GM19328 (cell line): ENCODE measurements around the gene PRKCD.

Experiments
- ATAC-seq: cut with Tn5 transposase; IDR thresholded peaks from one replicate; pipeline ENCODE4 v1.9.1; 2021; ENCODE audit warnings: mild to moderate bottlenecking, moderate library complexity; ENCODE audit not compliant: unreplicated experiment

Gene PRKCD

DNA sequence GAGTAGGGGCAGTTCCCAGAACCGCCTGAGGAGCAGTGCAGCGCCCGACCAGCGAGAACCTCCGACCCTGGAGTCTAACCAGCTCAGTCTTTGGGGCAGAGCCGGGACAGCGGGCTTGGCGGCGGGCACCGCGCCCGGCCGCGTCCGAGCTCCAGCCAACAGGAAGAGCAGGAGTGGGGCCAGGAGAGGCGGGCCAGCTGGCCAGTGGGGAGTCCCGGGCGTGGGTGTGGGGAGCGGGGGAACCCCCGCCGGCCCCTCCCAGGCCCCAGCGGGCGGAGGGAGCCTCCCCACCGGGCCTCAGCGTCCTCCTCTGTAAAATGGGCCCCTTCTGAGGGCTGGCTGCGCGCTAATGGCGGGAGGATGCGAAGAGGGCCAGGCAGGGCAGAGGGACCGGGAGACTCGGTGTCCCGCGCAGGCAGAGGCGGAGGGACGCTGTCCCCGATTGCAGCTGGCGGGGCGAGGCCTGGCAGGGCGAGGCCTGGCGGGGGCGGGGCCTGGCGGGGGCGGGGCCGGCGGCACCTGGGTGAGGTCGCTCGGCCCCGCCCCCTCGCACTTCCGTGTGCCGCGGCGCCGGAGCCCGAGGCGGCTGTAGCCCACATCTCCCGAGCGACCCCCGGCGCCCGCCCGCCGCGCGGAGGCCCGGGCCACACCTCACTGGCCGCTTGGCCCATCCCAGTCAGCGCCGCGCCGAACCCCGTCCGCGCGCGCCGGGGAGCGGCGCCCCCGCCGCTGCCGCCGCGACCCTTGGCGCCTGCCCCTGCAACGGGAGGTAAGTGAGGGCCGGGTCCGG, at the start of gene PRKCD:
PRKCD (plus strand) TSS at position 550 of the 790 bp plus-strand sequence. CDS start 17,214 bp downstream, outside the sequence.
- peak; percentile 45 for ATAC-seq

GRCh38 chr3:53111822-53112221, 49.2 kb upstream of the PRKCD start:
- no peak for ATAC-seq

DNA sequence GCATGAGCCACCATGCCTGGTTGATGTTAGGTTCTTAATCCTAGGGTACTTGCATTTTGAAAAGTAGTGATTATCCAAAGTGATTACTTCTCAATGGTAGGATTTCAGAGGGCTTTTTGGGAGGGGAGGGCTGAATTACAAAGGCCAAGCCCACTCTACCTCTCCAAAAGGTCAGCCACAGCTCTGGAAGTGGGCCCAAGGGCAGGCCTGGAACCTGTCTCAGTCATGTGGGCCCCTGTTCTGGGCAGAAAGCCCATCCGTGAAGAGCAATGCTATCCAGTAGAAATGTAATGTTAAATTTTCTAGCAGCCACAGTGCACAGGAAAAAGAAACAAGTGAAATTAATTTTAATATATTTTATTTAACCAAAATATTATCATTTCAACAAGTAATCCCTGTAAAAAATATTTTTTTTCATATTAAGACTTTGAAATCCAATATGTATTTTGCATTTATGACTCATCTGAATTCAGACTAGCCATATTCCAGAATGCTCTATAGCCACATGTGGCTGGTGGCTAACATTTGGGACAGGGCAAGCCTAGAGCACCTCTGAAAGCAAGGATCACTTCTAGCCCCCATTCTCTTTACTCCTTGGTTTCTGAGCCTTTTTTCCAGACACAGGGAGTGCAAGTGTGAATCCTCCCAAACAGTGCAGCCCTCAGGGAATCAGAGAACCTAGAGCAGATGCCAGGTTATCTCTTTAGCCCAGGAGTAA, 47.6 kb upstream of the PRKCD start:
- ATAC-seq, result no peak

DNA sequence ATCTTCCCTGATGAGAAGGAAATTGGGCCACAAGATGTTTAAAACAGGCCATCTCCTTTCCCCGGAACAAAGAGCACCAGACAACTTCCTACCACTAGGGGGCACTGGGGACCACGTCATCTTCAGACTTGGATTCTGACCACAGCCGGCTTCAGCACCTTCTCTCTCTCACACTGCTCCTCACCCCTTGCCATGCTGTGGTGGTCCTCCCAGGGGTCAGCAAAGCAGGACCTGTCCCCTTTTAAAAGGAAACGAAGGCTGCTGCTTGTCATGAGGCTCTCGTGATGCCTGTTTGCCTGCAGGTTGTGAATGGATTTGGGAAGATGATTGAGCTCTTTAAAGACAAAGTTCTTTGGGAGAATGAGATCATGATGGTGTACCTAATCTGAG, 47.0 kb upstream of the PRKCD start:
- no peak for ATAC-seq

GRCh38 chr3:53114412-53115074, 46.5 kb upstream of the PRKCD start:
- ATAC-seq, result no peak

GRCh38 chr3:53116956-53117355, 44.1 kb upstream of the PRKCD start:
- no peak for ATAC-seq

GRCh38 chr3:53120336-53120735, 40.7 kb upstream of the PRKCD start:
- ATAC-seq, result no peak

DNA sequence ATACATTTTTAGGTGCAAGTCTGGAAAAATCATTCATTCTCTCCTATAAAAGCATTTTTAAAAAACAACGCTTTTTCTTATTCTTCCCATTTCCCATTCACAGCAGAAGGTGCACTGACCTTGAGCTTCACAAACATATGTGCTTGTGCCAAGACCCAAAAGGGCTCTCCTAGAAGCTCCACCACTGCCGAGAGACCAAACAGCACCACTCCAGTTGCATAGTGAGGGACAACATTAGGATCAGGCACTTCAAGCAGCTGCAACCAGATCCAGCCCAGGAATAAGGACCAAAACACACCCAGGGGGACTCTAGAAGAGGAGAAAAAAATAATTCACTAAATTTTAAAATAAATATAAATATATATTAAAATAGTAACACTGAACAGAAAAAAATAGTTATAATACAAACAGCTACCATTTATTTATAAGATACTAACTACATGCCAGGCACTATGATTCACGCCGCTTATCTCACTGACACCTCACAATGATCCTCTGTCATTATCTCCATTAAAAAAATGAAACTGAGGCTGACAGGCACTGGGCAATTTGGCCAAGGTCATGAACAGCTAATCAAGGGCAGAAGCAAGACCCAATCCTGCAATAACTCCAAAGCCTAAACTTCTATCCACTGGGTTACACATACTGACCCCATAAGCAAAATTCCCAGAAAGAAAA, 38.6 kb upstream of the PRKCD start:
- no peak for ATAC-seq

GRCh38 chr3:53122933-53123305, 38.1 kb upstream of the PRKCD start:
- ATAC-seq, result no peak

GRCh38 chr3:53123510-53123909, 37.5 kb upstream of the PRKCD start:
- no peak for ATAC-seq

DNA sequence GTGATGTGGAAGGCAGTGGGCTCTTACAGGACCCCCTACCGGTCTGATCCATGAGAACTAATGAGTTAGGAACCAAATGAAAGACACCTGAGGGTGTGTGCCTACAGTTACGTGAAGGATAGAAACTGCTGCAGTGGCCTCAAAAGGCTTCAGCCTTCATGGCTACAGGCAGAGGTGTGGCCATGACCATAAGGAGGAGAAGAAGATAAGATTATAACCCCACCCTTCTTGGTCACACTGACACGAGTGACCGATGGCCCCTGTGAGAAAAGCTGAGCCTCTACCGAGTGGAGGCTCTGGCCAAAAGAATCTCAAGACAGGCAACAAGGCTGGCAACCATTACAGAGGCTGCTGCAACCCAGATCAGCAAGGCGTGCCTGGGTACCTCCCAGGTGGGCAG, 37.1 kb upstream of the PRKCD start:
- no peak for ATAC-seq

GRCh38 chr3:53126601-53127000, 34.4 kb upstream of the PRKCD start:
- no peak for ATAC-seq

- no peak for ATAC-seq
Observed at GRCh38 chr3:53129344-53129743, 31.7 kb upstream of the PRKCD start.

GRCh38 chr3:53130179-53131061, 30.6 kb upstream of the PRKCD start, which contains the start of gene RFT1:
RFT1 (minus strand) TSS chr3:53130435; CDS start chr3:53130400, 35 bp downstream.
- peak; percentile 65 for ATAC-seq

DNA sequence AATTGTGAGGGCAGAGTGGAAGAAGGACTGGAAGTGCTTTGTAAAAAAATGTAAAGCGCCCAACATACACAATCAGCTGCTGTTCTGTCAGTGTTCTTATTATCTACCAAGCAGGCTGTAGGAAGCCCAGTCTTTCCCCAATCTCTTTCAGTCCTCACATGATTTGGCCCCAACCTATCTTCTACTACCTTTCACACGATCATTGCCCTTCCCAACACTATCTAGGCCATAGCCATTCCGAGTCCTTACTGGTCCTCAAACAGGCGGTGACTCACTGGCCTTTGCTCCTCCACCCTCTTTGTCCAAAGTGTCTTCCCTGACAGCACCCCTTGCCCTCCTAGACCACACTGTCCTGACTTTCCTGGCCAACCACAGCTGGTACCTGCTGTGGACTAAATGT, 29.9 kb upstream of the PRKCD start:
- ATAC-seq, result no peak

GRCh38 chr3:53132347-53132746, 28.7 kb upstream of the PRKCD start:
- no peak for ATAC-seq

DNA sequence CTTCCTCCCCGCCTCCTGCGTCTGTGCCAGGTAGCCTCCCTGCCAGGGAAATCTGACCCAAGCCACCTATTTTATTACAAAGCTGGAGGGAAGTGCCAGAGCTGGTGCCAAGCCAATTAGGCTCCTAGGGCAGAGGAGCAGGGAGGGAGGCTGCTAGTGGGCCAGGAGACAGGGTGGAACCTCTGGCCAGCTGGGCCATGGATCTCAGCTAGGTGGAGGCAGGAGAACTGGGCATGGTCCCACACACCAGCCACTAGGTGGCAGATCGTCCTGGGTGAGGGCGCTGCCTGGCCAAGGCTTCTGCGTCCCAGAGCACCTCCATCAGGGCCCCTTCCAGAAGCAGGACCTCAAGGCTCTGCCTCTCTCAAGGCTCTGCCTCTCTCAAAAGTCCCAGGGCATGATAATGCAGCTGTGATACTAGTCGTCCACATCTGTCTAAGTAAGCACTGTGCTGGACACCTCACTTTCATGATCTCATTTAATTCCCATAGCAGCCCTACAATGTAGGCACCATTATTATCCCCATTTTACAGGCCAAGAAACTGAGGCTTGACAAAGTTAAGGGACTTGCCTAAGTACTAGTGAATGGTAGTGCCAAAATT, 26.3 kb upstream of the PRKCD start:
- ATAC-seq, result no peak

GRCh38 chr3:53137221-53137620, 23.8 kb upstream of the PRKCD start:
- no peak for ATAC-seq

DNA sequence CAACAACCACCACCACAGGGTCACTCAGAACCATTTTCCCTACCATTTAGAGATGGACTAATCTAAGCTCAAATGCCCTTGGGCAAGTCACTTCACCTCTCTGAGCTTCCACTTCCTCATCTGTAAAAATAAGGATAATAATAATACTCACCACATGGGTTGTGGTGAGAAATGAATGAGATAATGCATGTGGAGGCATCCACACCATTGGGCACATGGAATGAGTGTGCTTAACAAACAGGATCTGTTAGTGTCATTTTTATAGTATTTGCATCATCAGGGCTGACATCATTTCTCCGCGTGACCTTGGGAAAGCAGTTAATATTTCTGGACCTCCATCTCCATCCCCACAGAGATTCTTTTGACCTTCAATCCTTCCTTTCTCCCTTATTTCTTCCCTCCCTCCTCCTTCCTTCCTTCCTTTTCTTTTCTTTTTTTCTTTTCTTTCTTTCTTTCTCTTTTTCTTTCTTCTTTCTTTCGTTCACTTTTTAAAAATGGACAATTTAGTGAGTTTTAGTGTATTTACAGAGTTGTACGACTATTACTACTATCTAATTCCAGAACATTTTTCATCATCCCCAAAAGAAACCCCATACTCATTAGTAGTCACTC, 23.1 kb upstream of the PRKCD start:
- ATAC-seq, result no peak
